TTC549 (cell line): ENCODE results near the gene SLC4A5.

Experiments
- FAIRE-seq: peaks from 2 replicates; lab custom pipeline; 2012; peaks lifted over from hg19 to GRCh38; lab: Jason Lieb, UNC

Gene SLC4A5

GRCh38 chr2:74269667-74270066, 73.5 kb downstream of the SLC4A5 start:
- no peak for FAIRE-seq

DNA sequence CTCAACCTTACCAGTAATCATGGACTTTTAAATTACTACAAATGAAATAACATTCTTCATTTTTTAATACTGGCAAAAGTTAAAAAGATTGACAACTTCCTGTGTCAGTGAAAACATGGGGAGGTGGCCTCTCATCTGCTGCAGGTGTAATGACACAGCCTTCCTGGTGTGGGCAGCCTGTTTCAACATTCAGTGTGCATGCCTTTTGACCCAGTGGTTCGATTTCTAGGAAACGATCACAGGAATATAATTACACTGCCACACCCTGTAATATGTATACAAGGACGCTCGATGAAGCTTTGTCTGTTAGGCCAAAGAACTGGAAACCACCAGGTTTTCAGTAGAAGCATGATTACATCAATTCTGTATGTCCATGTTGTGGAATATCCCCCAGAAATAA, 76.1 kb downstream of the SLC4A5 start:
- no peak for FAIRE-seq

DNA sequence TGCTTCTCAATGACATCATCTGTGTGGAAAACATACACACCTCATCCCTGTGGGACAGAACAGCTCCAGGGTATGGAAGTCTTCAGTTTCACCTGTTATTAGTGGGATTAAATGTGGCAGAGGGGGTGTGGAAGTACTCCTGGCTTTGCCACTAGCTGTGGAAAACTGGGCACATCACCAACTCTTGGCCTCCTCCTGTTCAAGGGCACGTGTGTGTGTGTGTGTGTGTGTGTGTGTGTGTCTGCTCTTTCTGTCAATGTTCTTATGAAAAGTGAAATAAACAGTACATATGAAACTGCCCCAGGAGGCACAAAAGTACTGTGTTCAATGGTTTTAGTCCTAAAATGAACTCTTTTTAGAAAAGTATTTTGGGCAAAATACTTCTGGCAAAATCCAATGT, 78.9 kb downstream of the SLC4A5 start:
- FAIRE-seq: no peak

DNA sequence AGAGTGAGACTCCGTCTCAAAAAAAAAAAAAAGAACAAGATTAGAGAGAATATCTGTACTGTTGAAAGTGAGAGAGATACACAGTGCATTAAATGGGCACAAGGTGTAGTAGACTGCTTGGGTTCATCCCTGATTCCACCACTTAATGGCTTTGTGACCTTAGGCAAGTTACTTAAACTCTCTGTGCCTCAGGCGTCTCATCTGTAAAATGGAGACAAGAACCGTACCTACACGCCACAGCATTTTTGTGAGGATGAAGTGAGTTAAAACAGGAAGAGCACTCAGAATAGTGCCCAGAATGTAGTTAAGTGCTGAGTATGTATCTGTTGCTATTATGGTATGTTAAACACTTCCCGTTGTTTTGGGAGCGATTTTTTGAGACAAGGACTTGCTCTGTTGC, 80.5 kb downstream of the SLC4A5 start:
- no peak for FAIRE-seq

DNA sequence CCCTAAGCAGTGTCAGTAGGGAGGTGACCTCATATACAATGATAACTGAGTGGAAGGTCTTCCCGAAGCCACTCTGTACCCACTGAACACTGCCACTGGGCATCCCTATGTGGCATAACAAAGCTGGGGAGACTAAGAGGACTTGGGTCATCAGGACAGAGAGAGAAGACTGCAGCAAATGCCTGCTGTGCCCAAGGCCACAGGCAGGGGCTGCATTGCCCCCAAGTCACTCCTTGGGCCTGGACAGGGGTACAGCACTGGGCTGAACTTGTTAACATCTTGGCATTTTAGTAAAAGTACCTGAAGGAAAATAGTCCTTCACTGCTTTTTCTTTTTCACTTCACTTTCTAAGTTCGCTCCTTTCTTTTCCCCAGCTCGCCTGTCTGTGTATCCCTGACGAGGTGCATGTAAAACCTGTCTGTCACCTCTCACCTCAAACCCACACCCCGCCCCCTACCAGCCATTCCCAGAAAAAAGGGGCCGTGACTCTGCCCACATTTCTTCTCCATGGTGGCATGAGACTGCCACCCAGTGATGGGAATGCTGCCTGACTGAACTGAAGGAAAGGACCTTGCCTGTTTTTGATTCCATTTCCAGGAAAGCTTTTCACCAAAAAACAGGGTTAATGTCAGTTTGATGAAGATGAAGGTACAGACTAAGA, 81.9 kb downstream of the SLC4A5 start:
- peak; percentile 38 for FAIRE-seq

- no peak for FAIRE-seq
These were observed 82.7 kb downstream of the SLC4A5 start for GRCh38 chr2:74260495-74260894.

DNA sequence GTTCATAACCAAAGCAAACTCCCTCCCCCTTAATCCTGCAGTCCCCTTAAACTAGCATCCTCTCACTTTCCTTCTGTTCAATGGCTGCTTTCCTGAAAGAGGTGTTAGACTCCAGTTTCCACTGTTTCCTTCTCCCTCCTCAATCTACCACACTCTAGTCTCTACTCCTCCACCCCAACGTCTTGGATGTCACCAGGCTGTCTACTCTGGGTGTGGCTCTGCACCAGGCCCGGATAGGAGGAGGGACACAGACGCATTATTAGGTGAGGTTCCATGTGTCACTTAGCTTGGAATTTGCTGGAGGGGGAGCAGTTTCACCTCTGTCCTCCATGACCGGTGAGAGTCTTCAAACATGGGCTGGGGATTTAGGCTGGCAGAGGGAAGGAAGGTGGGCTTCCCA, 83.5 kb downstream of the SLC4A5 start:
- FAIRE-seq: no peak

- FAIRE-seq: no peak
These were observed 84.0 kb downstream of the SLC4A5 start for GRCh38 chr2:74259191-74259590.

- FAIRE-seq: no peak
These were observed 87.5 kb downstream of the SLC4A5 start for GRCh38 chr2:74255660-74256213.

DNA sequence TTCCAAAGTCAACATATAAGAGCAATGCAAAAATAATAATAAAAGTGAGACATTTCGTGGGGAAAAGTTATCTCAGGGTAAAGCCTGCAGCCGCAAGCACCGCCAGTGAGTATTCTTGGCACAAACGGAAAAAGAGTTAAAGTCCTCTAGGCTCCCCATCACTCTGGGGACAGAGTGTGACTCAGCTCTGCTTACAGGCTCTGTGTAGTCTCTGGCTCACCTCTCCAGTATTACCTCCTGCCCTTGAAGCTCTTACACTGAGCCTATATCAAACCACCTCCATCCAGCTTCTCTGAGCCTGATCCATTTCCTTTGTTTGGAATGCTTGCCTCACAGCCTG, 89.3 kb downstream of the SLC4A5 start:
- no peak for FAIRE-seq

- FAIRE-seq: no peak
These were observed 89.8 kb downstream of the SLC4A5 start for GRCh38 chr2:74253306-74253970.

- no peak for FAIRE-seq
These were observed 90.4 kb downstream of the SLC4A5 start for GRCh38 chr2:74252862-74253261.

DNA sequence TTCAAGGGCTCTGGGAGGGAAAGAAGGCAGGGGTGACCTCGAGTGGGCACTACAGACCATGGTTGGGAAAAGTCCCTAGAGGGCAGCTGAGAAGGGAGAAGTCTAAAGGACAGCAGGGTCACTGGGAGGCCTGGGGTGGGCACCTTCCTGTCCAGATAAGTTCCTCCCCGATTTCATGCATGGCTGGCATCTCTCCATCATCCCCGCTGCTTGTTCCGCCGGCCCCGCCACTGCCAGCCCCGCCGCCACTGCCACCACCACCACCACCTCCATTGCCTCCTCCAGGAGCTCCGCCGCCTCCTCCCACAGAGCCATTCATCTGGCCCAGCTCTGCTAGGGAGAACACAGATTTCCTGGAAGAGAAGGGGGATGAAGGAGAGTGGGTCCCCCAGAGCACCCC, 91.2 kb downstream of the SLC4A5 start:
- no peak for FAIRE-seq

- peak; percentile 68 for FAIRE-seq
These were observed 93.0 kb downstream of the SLC4A5 start for GRCh38 chr2:74250189-74250631.

GRCh38 chr2:74249406-74250122, 93.7 kb downstream of the SLC4A5 start:
- FAIRE-seq: no peak

GRCh38 chr2:74246496-74247195, 96.6 kb downstream of the SLC4A5 start:
- no peak for FAIRE-seq

- no peak for FAIRE-seq
These were observed 98.9 kb downstream of the SLC4A5 start for GRCh38 chr2:74244286-74244685.

- FAIRE-seq: no peak
These were observed 100.7 kb downstream of the SLC4A5 start for GRCh38 chr2:74242354-74243071.

GRCh38 chr2:74239346-74239745, 103.9 kb downstream of the SLC4A5 start:
- FAIRE-seq: no peak

DNA sequence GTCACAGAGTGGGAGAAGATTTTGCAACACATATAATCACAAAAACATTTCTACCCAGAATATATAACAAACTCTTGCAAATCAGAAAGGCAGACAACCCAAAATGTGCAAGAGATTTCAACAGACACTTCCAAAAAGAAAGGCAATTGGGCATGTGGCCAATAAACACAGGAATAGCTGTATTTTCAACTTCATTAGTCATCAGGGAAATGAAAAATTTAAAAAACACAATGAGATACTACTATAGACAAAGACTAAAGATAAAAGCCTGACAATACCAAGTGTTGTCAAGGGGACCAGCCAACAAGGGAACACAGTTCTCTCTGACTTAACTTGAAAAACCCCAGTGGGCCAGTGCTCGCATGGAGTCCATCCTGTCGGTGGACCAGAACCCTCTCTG, 104.3 kb downstream of the SLC4A5 start:
- FAIRE-seq: no peak

GRCh38 chr2:74235041-74235440, 108.2 kb downstream of the SLC4A5 start:
- FAIRE-seq: no peak

- FAIRE-seq: no peak
These were observed 109.6 kb downstream of the SLC4A5 start for GRCh38 chr2:74233648-74234047.
